ENCODE data around the gene SH3RF1.

SH3RF1 gene

DNA sequence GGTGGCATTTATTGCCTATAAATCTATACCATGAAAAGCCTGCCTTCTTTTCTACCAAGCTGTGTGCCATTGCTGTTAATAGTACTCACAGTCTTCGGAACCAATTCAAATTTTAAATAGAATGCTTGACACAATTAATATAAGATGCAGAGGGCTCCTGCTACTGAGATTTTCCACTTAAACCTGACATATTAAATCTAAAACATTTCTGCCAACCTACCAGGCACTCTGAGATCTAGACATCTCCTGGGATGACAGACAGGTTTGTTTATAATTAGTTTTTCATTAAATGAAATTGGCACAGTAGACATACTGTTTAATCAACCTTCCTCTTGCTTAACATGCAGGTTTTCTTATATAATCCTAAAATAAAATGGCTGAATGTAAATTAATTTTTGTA lies 143.4 kb downstream of the SH3RF1 start:
- DNase-seq: no peak

DNA sequence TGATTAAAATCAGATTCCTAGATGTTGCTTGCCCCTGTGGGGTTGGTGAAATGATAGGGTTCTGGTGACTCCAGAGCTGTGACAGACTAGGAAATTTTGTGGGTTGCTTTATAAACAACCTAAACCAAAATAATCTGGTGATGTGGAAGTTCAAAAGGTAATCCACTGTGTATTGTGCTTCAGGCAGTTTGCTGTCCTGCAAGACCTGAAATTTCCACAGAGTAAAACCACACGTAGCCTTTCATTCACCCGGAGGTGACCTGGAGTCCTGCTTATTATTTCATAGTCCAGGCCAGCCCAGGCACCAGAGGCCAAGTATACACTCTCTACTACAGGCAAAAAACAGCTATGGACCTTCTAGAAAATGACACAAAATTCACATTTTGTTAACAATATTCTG lies 146.1 kb downstream of the SH3RF1 start:
- no peak for DNase-seq

GRCh38 chr4:169122422-169122821 lies 148.3 kb downstream of the SH3RF1 start:
- no peak for DNase-seq

GRCh38 chr4:169121861-169122382 lies 148.8 kb downstream of the SH3RF1 start:
- DNase-seq: no peak

DNA sequence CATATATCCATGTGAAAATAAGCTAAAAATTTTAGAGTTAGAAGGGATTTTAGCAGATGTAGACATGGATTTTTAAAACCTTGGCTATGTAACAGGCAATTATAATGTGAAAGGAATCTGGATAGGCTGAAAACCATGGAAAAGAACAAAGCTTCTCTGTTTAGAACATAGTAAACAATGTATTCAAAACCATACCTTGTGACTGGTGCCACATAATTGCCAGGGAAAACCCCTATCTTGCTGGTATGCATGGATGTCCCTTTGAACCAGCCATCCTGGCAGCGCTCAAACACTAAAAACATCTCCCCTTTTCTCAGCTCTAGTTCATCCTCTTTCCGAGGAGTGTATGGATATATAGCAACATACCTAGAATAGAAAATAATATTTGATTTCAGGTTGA lies 150.1 kb downstream of the SH3RF1 start:
- DNase-seq: no peak

DNA sequence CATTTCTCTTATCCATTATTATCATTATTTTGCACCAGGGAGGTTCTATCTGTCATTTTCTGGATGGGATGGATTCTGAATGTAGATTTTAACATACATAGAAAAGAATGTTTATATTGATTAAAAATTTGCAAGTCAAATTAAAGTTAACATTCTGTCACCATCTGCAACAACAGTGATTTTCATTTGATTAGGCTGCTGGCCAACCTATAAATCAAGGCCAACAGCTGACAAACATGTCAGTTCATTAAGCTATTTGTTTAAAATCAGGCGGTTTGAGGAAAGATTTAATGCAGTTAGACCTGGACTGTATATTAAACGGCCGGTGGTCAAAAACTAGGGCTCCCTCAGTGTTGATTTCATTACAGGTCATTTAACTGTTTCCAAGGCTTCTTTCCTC lies 151.2 kb downstream of the SH3RF1 start:
- no peak for DNase-seq

GRCh38 chr4:169117591-169118081 lies 153.1 kb downstream of the SH3RF1 start:
- no peak for DNase-seq

- no peak for DNase-seq
Observed at GRCh38 chr4:169116270-169116901, 154.4 kb downstream of the SH3RF1 start.

DNA sequence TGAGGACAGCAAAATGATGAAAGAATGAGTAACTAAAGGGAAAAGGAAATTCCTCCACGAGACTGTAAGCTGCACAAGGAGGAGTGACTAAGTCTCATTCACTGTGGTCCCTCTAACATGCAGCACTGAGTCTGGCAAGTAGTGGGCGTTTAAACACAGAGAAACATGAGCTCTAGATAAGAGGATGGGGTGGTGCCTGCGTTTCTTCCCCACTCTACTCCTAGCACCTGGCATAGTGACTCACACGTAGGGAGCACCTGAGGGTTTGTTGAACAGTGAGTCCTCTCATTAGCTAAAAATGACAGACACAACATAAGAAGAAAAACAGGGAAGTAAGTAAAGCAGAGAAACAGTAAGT lies 154.9 kb downstream of the SH3RF1 start:
- DNase-seq: no peak

DNA sequence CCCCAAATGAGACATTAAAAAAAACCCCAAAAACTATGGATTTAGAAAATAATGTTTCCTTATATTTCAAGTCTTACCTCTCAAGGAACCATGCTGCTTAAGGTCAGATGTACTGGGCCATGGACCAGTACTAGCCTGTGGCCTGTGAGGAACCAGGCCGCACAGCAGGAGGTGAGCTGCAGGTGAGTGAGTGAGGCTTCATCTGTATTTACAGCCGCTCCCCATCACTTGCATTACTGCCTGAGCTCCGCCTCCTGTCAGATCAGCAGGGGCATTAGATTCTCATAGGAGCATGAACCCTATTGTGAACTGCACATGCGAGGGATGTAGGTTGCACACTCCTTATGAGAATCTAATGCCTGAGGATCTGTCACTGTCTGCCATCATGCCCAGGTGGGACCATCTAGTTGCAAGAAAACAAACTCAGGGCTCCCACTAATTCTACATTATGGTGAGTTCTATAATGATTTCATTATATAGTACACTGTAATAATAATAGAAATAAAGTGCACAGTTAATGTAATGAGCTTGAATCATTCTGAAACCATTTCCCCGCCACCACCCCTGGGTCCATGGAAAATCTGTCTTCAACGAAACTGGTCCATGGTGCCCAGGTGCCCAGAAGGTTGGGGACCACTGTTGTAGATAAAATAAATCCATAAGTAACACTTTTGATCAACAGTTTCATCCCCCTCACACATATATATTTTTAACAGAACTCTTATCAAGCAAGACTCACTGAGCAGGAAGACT lies 155.4 kb downstream of the SH3RF1 start:
- no peak for DNase-seq

DNA sequence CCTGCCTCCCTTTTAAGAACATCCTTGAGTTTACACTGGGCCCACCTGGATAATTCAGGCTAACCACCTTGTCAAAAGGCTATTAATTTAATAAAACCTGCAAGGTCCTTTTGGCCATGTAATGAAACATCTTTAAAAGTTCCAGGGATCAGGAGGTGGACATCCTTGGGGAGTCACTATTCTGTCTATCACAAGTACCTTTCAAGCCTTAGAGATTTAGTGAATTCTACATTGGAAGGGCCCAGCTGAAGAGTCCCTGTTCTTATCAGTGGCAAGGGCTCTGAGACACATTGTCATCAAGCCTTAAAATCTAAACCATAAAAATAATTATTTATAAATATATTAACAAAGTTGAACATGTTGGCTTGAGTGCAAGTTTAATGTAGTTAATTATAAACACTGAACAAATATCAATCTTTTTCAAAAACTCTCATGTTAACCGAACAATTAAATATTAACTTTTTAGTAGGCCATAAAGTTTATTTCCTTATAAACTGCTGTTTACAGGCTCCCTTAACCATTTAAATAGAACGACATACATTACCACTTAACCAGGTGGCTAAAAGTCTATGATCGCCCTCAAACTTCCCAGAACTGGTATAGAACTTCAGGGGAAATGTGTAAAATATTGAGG lies 156.3 kb downstream of the SH3RF1 start:
- no peak for DNase-seq

DNA sequence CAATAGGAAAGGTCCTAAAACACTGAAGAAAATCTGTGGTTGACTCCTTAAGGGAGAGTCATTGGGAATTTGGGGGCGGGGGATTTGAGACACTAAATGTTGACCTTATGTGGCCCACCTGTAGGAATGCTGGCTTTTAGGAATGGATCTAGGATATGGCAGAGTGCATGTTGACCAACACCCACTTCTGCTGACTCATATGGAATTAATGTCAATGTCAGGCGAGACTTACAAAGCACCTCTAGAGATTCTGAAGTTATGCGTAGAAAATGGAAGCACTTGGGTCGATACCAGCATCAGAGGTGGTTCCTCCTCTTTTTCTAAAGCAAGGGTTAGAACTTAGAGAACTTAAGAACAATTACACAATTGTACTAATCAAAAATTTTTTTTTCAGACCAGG lies 160.1 kb downstream of the SH3RF1 start:
- no peak for DNase-seq

GRCh38 chr4:169109035-169109675 lies 161.6 kb downstream of the SH3RF1 start:
- DNase-seq: no peak

- no peak for DNase-seq
Observed at GRCh38 chr4:169108303-169108702, 162.5 kb downstream of the SH3RF1 start.

DNA sequence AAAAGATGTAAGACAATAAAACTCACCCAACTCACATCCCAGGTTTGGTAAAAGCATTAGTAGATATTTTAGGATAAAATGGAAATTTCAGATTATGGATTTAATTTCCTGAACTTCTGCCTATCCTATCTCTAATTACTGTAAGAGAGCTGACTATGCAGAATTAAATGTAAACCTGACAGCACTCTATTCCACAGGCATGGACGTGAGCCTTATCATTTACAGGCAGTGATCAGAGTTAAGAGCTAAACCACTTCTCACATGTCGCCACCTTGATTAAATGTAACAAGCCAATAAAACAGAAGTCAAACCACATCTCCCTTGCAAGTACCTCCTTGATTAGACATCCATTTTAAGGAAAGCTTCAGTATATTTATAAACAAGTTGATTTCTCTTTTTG lies 163.2 kb downstream of the SH3RF1 start:
- no peak for DNase-seq

DNA sequence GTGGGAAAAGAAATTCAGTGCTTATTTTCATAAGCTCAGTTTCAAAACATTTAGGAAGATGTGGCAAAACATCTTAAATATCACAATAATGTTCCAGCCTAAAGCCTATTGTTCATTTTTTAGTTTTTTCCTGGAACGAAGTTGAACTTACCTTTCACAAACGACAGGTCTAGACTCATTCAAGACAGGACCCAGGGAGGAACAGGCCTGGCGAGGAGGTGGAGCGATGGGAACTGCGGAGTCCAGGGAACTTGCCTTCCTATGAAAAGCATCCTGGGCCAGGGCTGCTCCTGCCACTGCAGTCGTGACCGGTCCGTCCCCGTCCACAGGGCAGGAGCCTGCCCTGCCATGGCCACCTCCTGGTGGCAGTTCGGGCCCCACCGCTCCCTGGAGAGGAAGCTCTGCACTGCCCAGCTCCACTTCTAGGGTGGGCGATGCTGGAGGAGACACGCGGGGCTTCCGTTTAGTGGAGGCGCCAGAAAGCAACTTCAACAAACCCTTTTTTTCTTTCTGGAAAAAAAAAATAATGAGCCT lies 164.0 kb downstream of the SH3RF1 start:
- DNase-seq: no peak

DNA sequence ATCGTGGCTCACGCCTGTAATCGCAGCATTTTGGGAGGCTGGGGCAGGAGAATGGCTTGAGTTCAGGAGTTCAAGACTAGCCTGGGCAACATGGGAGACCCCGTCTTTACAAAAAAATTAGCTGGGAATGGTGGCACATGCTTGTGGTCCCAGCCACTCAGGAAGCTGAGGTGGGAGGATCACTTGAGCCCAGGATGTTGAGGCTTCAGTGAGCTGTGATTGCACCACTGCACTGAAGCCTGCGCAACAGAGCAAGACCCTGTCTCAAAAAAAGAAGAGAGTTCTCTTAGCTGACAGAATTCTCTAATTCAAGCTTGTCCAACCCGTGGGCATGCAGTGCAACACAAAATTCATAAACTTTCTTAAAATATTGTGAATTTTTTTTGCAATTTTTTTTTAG lies 165.1 kb downstream of the SH3RF1 start:
- DNase-seq: no peak

DNA sequence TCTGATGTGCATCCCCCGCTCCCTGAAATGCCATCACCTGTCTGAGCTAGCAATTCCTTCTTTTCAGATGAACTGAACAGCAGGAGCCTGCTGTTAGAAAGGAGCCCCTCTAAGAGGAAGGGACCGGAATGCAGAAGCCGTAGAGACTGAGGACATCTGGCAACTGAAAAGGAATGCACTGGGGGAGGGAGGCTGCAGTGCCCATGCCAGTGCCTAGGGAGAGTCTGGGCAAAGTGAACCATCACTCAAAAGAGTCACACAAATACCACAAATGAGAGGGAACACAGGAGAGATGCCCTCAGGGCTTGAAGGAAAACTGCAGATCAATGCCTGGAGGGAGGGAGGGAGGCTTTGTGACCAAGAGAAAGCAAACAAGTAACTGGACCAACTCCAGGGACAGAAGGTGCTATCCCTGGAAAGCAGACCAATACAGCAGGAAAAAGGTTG lies 166.8 kb downstream of the SH3RF1 start:
- DNase-seq: no peak

DNA sequence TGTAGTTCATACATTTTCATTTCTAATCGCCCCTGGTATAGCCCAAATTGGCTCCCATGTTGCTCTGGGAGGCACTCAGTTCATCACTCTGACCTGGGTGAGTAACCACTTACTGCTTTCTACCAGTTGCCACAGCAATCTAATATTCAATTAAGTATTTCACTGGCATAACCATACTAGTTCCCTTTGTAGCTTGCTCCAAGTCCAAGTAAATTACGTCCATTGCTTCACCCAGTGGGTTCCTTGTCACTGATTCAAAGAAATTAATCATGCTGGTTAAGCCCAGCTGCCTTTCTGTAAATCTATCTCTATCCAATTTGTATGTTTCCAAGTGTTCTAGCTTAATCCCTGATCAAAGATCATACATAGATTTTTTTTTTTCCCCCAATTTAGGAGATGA lies 168.7 kb downstream of the SH3RF1 start:
- no peak for DNase-seq

- DNase-seq: no peak
Observed at GRCh38 chr4:169100670-169101101, 170.1 kb downstream of the SH3RF1 start.

- DNase-seq: no peak
Observed at GRCh38 chr4:169099771-169100180, 171.0 kb downstream of the SH3RF1 start.

GRCh38 chr4:169098969-169099690 lies 171.6 kb downstream of the SH3RF1 start:
- no peak for DNase-seq

Measured in DMS79 treated with DMSO at 0.1 percent for 48 hours (cell line).